GM12874 (cell line): ENCODE measurements around the gene PCBP2.

Source experiments
- CTCF ChIP-seq: IDR thresholded peaks from 2 replicates; pipeline ENCODE4 v1.5.1; 2011; ENCODE audit warnings: low read depth, mild to moderate bottlenecking, control low read depth, low read length, moderate library complexity; ENCODE audit not compliant: insufficient read depth

PCBP2 gene

GRCh38 chr12:53513712-53514410, 62.0 kb downstream of the PCBP2 start:
- TF ChIP-seq CTCF: no peak

- no peak for TF ChIP-seq CTCF
Measured at GRCh38 chr12:53514628-53515290, 62.9 kb downstream of the PCBP2 start.

GRCh38 chr12:53515291-53515680, 63.4 kb downstream of the PCBP2 start:
- TF ChIP-seq CTCF: no peak

GRCh38 chr12:53516758-53517455, 65.0 kb downstream of the PCBP2 start:
- TF ChIP-seq CTCF: no peak

- no peak for TF ChIP-seq CTCF
Measured at GRCh38 chr12:53518381-53518780, 66.5 kb downstream of the PCBP2 start.

- TF ChIP-seq CTCF: no peak
Measured at GRCh38 chr12:53523131-53523530, 71.2 kb downstream of the PCBP2 start.

GRCh38 chr12:53524476-53524875, 72.6 kb downstream of the PCBP2 start:
- TF ChIP-seq CTCF: no peak
